CD14-positive monocyte (primary cell): ENCODE data around the gene KLF13. TPM values are rescaled to one million over a fixed set of nuclear protein-coding genes. Genes with fewer than 3 reads are reported as not detected.

Experiments
- DNase-seq, 3 donors: peaks; one replicate each; pipeline ENCODE4 v3.0.0-alpha.2; 2011 to 2022
- H2AFZ ChIP-seq: 2 replicates; pipeline ENCODE4 v1.6.0; 2012; ENCODE audit warnings: mild to moderate bottlenecking, low read depth, low read length, inconsistent platforms; ENCODE audit not compliant: insufficient read depth, poor library complexity, severe bottlenecking
- H3K27ac ChIP-seq, 2 donors: 1 replicate in 1 of 2; 2 replicates in 1 of 2; pipeline ENCODE4 v1.5.1; 2012 to 2013; ENCODE audit warnings: low read length in 2 of 2, control low read depth in 1 of 2, inconsistent platforms in 1 of 2, low read depth in 1 of 2, mild to moderate bottlenecking in 1 of 2
- H3K27me3 ChIP-seq, 2 donors: one replicate each; pipeline versions ENCODE4 v1.6.0 to v1.6.1; 2011 to 2013; ENCODE audit warnings: low read length in 2 of 2; ENCODE audit not compliant: control insufficient read depth in 2 of 2, insufficient read depth in 2 of 2
- H3K36me3 ChIP-seq, 2 donors: replicated peaks in 1 of 2; 1 replicate in 1 of 2; 2 replicates in 1 of 2; pipeline versions ENCODE4 v1.5.1 to v1.6.1; 2012 to 2013; ENCODE audit warnings: low read length in 2 of 2, control low read depth in 1 of 2, inconsistent platforms in 1 of 2, mild to moderate bottlenecking in 1 of 2; ENCODE audit not compliant: insufficient read depth in 2 of 2, control insufficient read depth in 1 of 2
- H3K4me1 ChIP-seq, 2 donors: 1 replicate in 1 of 2; 2 replicates in 1 of 2; pipeline versions ENCODE4 v1.5.1 to v1.6.1; 2012 to 2013; ENCODE audit warnings: low read length in 2 of 2, control low read depth in 1 of 2, inconsistent platforms in 1 of 2, mild to moderate bottlenecking in 1 of 2, moderate library complexity in 1 of 2; ENCODE audit not compliant: insufficient read depth in 2 of 2, control insufficient read depth in 1 of 2
- H3K4me2 ChIP-seq: replicated peaks from 2 replicates; pipeline ENCODE3; 2012; ENCODE audit warnings: low read length, moderate library complexity, mild to moderate bottlenecking; ENCODE audit not compliant: poor library complexity, severe bottlenecking; ENCODE audit errors: extremely low read depth
- H3K4me3 ChIP-seq, 3 experiments: fragments of 200-600 bp in 1 of 3; sonication (generic) in 1 of 3; replicated peaks in 1 of 3; 1 replicate in 2 of 3; 2 replicates in 1 of 3; pipeline ENCODE4 v1.5.1; 2011 to 2013; ENCODE audit warnings: low read length in 3 of 3, mild to moderate bottlenecking in 3 of 3, control low read depth in 2 of 3, low read depth in 2 of 3, inconsistent platforms in 1 of 3, moderate library complexity in 1 of 3
- H3K79me2 ChIP-seq: 2 replicates; pipeline ENCODE4 v1.6.0; 2012; ENCODE audit warnings: mild to moderate bottlenecking, control low read depth, inconsistent platforms, low read length, moderate library complexity; ENCODE audit not compliant: insufficient read depth
- H3K9ac ChIP-seq: 2 replicates; pipeline ENCODE4 v1.6.0; 2017; ENCODE audit warnings: low read length, mild to moderate bottlenecking; ENCODE audit not compliant: insufficient read depth, poor library complexity, severe bottlenecking
- H3K9me3 ChIP-seq, 2 donors: replicated peaks in 1 of 2; 1 replicate in 1 of 2; 2 replicates in 1 of 2; pipeline versions ENCODE4 v1.5.1 to v1.6.1; 2012 to 2013; ENCODE audit warnings: low read length in 2 of 2, control low read depth in 1 of 2; ENCODE audit not compliant: control insufficient read depth in 1 of 2, insufficient read depth in 1 of 2
- H4K20me1 ChIP-seq: 2 replicates; pipeline ENCODE4 v1.6.0; 2012; ENCODE audit warnings: mild to moderate bottlenecking, low read length, control low read depth, moderate library complexity; ENCODE audit not compliant: insufficient read depth
- H3K27ac Mint-ChIP-seq, 7 donors: one replicate each; pipeline ENCODE4 v1.8.0; 2020; ENCODE audit warnings: mild to moderate bottlenecking in 7 of 7, mixed read lengths in 7 of 7, moderate library complexity in 6 of 7, inconsistent platforms in 2 of 7
- H3K27me3 Mint-ChIP-seq, 3 donors: one replicate each; pipeline ENCODE4 v1.8.0; 2021 to 2022; ENCODE audit warnings: low read depth in 3 of 3, mild to moderate bottlenecking in 3 of 3, mixed read lengths in 3 of 3, moderate library complexity in 3 of 3, inconsistent platforms in 1 of 3
- H3K36me3 Mint-ChIP-seq, 2 donors: one replicate each; pipeline ENCODE4 v1.8.0; 2020; ENCODE audit warnings: mixed read lengths in 2 of 2, inconsistent platforms in 1 of 2, mild to moderate bottlenecking in 1 of 2
- H3K4me1 Mint-ChIP-seq: one replicate; pipeline ENCODE4 v1.8.0; 2020; ENCODE audit warnings: mild to moderate bottlenecking, mixed read lengths
- H3K4me3 Mint-ChIP-seq, 2 donors: one replicate each; pipeline ENCODE4 v1.8.0; 2020; ENCODE audit warnings: mild to moderate bottlenecking in 2 of 2, mixed read lengths in 2 of 2, moderate library complexity in 1 of 2
- H3K9me3 Mint-ChIP-seq, 7 donors: one replicate each; pipeline ENCODE4 v1.8.0; 2020 to 2022; ENCODE audit warnings: mixed read lengths in 7 of 7, mild to moderate bottlenecking in 6 of 7, moderate library complexity in 6 of 7, inconsistent platforms in 2 of 7
- CTCF ChIP-seq: fragments of 200-600 bp; IDR thresholded peaks from one replicate; pipeline ENCODE4 v1.8.0; 2022; ENCODE audit warnings: antibody characterized with exemption, mild to moderate bottlenecking
- WGBS: methylation state at CpG from one replicate; pipeline ENCODE4 v1.1.5; 2013; ENCODE audit warnings: missing lambda C conversion rate; ENCODE audit not compliant: insufficient coverage; 5-methylcytosine and 5-hydroxymethylcytosine counted together
- intact Hi-C, 2 donors: fragments of 100-400 bp; cut with micrococcal nuclease; formaldehyde crosslinking; loops; one replicate each; pipeline versions ENCODE4 v1.15.0 to v1.15.1; 2023
- polyA plus RNA-seq, 3 donors: library from polyadenylated mRNA; depleted of rRNA in 1 of 3; unstranded in 2 of 3; stranded (reverse) in 1 of 3; fragments of 300-500 nt in 2 of 3; fragments of >200 nt in 1 of 3; fragmentation: Illumina TruSeq in 2 of 3; gene quantifications; 1 replicate in 2 of 3; 2 replicates in 1 of 3; pipeline ENCODE4 v1.2.3, GENCODE V29; 2012 to 2021

KLF13 gene
- polyA plus RNA-seq, 3 donors: 22.5 to 121 (median 28.0) TPM

- no peak for TF ChIP-seq CTCF
- Histone ChIP-seq H4K20me1 (no peaks in the 10 kb centered on the region), H2AFZ (no peak overlapping the region), H3K9me3 (no peaks in the 10 kb centered on the region), H3K79me2 (no peaks in the 10 kb centered on the region), H3K9ac (no peak overlapping the region), H3K4me3 (peak overlapping the region in 1 of 3 experiments; percentile 33), H3K4me1 (peaks cover 24 to 29% of the 10 kb centered on the region in 2 donors), H3K27me3 (peaks cover 5 to 17% of the 10 kb centered on the region in 2 donors), H3K36me3 (no peaks in the 10 kb centered on the region), H3K4me2 (peak overlapping the region; percentile 44), H3K27ac (peak overlapping the region in 1 of 2 donors; percentile 44)
- Mint-ChIP-seq H3K36me3 (peaks cover 0 to 6% of the 10 kb centered on the region in 2 donors), H3K27me3 (peaks cover 21 to 33% (median 28%) of the 10 kb centered on the region in 3 donors), H3K9me3 (peaks cover 0 to 6% (median 0%) of the 10 kb centered on the region in 7 donors), H3K4me1 (peaks cover 32% of the 10 kb centered on the region), H3K27ac (peak overlapping the region in 4 of 7 donors; percentile 58 to 75 (median 62)), H3K4me3 (peak overlapping the region; percentile 31 to 39)
- 6% methylated on average over 20 of the region's 27 CpGs for WGBS
- DNase-seq: peak; percentile 86 to 94 (median 92)
- intact Hi-C loops: loop anchor here (5.0 to 10.0 kb wide), 2 partner anchors 35 to 88 kb away; no protein-coding TSS in a partner anchor
Observed at GRCh38 chr15:31396881-31397560, 70.4 kb downstream of the KLF13 start.

- no peaks in the 10 kb centered on the region for H3K9me3 ChIP-seq
- 95% methylated on average over 13 of the region's 21 CpGs for WGBS
- H3K36me3 ChIP-seq: no peaks in the 10 kb centered on the region
- H3K27ac Mint-ChIP-seq: peak overlapping the region in 3 of 7 donors; percentile 35 to 50 (median 42)
- no peak overlapping the region for H3K4me3 ChIP-seq
- no peak for DNase-seq
- peaks cover 20% of the 10 kb centered on the region in 2 donors for H3K4me1 ChIP-seq
- H3K9me3 Mint-ChIP-seq: peaks cover 0 to 2% (median 0%) of the 10 kb centered on the region in 7 donors
- H3K4me1 Mint-ChIP-seq: peaks cover 27% of the 10 kb centered on the region
- peaks cover 0 to 6% of the 10 kb centered on the region in 2 donors for H3K36me3 Mint-ChIP-seq
- H3K79me2 ChIP-seq: no peaks in the 10 kb centered on the region
- H3K4me2 ChIP-seq: peak overlapping the region; percentile 44
- intact Hi-C loops: loop anchor here (5.0 to 10.0 kb wide), 2 partner anchors 34 to 87 kb away; no protein-coding TSS in a partner anchor
- H2AFZ ChIP-seq: no peak overlapping the region
- no peak for TF ChIP-seq CTCF
- H4K20me1 ChIP-seq: no peaks in the 10 kb centered on the region
- no peak overlapping the region for H3K4me3 Mint-ChIP-seq
- peaks cover 5 to 13% of the 10 kb centered on the region in 2 donors for H3K27me3 ChIP-seq
- H3K9ac ChIP-seq: no peak overlapping the region
- peaks cover 17 to 23% (median 21%) of the 10 kb centered on the region in 3 donors for H3K27me3 Mint-ChIP-seq
- no peak overlapping the region for H3K27ac ChIP-seq
Observed at GRCh38 chr15:31397851-31398661, 71.4 kb downstream of the KLF13 start.
